Thoracic aorta (tissue), 2 donors: ENCODE data around the gene PARD3B. TPM values are rescaled to one million over a fixed set of nuclear protein-coding genes. Genes with fewer than 3 reads are reported as not detected.
A peak's percentile ranks its signal among the peaks of the same experiment; 100 is the strongest.

ENCODE experiments used
- ATAC-seq: fragments of 150-250 bp; one replicate; pipeline ENCODE4 v1.8.0; 2017; ENCODE audit warnings: low read depth; ENCODE audit not compliant: insufficient number of reproducible peaks, low FRiP score
- DNase-seq: peaks from one replicate; pipeline ENCODE4 v3.0.0-alpha.2; 2020; ENCODE audit warnings: low spot score
- H3K27ac ChIP-seq, 2 donors: fragments of 200-600 bp; sonication (generic); 1 replicate in 1 of 2; 2 replicates in 1 of 2; pipeline ENCODE4 v1.5.1; 2016; ENCODE audit warnings: mild to moderate bottlenecking in 2 of 2, moderate library complexity in 2 of 2
- H3K27me3 ChIP-seq: fragments of 200-600 bp; sonication (generic); replicated peaks from 2 replicates; pipeline ENCODE4 v1.6.0; 2016; ENCODE audit warnings: mild to moderate bottlenecking; ENCODE audit not compliant: insufficient read depth
- H3K36me3 ChIP-seq: fragments of 200-600 bp; sonication (generic); one replicate; pipeline ENCODE4 v1.5.1; 2016
- H3K4me1 ChIP-seq, 2 donors: fragments of 200-600 bp; sonication (generic); 1 replicate in 1 of 2; 2 replicates in 1 of 2; pipeline versions ENCODE4 v1.5.1 to v1.6.0; 2016; ENCODE audit warnings: low read depth in 2 of 2, mild to moderate bottlenecking in 1 of 2; ENCODE audit not compliant: control insufficient read depth in 1 of 2
- H3K4me3 ChIP-seq: fragments of 200-600 bp; sonication (generic); 2 replicates; pipeline ENCODE4 v1.5.1; 2016; ENCODE audit warnings: mild to moderate bottlenecking
- H3K9me3 ChIP-seq: fragments of 200-600 bp; sonication (generic); 2 replicates; pipeline ENCODE4 v1.5.1; 2016
- total RNA-seq, 2 donors: library from RNA; depleted of rRNA; stranded (reverse); fragments of >200 nt; gene quantifications; one replicate each; pipeline versions ENCODE4 v1.1.0 to v1.2.3, GENCODE V29; 2016
- TF ChIP-seq, protein P1 (sequence below): fragments of 200-600 bp; sonication (generic); IDR thresholded peaks from one replicate; pipeline ENCODE4 v1.5.1; 2019; ENCODE audit warnings: antibody characterized with exemption

Gene PARD3B
- total RNA-seq, 2 donors from 2014 or later = 25.7 to 34.5 TPM

DNA sequence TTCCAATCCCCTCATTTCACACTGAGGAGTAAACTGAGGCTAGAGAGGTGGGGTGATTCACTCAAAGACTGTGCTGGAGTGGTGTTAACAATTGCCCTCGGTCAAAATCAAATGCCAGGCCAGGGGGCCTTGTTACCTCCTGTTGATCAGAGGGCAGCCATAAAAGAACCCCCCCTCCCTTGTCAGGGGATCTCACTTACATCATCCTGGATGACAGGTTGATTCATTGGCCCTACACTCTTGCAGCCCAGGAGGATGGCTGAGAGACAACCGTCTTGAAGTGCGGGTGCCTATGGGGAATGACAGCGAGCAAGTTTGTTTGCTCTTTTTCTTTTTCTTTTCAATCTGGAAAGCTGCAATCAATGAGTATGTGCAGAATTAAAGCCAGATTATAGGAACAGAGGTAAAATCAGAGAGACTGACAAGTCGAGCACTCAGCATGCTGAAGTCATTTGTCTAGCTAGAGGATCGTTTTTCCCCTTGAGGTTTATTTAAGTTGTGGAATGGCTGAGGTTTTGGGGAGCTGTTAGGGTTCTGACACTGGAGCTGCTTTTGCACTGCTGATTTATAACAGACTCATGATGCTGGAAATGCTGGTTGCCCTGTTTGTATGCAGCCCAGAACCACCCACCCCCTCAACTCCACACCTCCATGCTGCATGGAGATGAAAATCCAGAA lies 1110.6 kb downstream of the PARD3B start:
- ATAC-seq (no peak), DNase-seq (no peak)
- no peak overlapping the region for H3K4me3 ChIP-seq
- TF ChIP-seq, protein P1, sequence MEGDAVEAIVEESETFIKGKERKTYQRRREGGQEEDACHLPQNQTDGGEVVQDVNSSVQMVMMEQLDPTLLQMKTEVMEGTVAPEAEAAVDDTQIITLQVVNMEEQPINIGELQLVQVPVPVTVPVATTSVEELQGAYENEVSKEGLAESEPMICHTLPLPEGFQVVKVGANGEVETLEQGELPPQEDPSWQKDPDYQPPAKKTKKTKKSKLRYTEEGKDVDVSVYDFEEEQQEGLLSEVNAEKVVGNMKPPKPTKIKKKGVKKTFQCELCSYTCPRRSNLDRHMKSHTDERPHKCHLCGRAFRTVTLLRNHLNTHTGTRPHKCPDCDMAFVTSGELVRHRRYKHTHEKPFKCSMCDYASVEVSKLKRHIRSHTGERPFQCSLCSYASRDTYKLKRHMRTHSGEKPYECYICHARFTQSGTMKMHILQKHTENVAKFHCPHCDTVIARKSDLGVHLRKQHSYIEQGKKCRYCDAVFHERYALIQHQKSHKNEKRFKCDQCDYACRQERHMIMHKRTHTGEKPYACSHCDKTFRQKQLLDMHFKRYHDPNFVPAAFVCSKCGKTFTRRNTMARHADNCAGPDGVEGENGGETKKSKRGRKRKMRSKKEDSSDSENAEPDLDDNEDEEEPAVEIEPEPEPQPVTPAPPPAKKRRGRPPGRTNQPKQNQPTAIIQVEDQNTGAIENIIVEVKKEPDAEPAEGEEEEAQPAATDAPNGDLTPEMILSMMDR = no peak
- no peak overlapping the region for H3K27ac ChIP-seq
- peaks cover 3 to 46% of the 10 kb centered on the region in 2 donors for H3K4me1 ChIP-seq
- H3K36me3 ChIP-seq = no peaks in the 10 kb centered on the region
- no peaks in the 10 kb centered on the region for H3K27me3 ChIP-seq
- no peaks in the 10 kb centered on the region for H3K9me3 ChIP-seq

- Histone ChIP-seq H3K36me3 (no peaks in the 10 kb centered on the region), H3K4me3 (no peak overlapping the region), H3K9me3 (no peaks in the 10 kb centered on the region), H3K27me3 (no peaks in the 10 kb centered on the region), H3K27ac (no peak overlapping the region), H3K4me1 (peaks cover 3 to 47% of the 10 kb centered on the region in 2 donors)
- DNase-seq (no peak), ATAC-seq (no peak)
- TF ChIP-seq, protein P1 = no peak
Measured at GRCh38 chr2:205656461-205656860, 1111.2 kb downstream of the PARD3B start.

DNA sequence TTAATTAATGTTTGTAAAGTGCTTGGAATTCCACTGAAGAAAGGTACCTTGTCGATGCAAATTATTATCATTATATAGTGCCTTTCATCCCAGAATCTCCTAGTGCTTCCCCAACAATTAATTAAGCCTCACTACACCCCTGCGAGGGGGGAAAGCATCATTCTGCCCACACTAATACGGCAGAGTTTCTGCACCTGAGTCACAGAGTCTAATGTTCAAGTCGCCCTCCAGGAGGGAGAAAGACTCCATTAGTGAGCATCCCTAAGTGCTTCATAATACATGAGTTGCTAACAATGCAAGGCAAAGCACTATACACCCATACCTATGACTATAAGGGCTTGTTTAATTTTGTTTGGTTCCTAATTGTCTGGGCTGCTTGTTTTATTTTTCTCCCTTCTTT lies 1111.7 kb downstream of the PARD3B start:
- no peak overlapping the region for H3K4me3 ChIP-seq
- no peaks in the 10 kb centered on the region for H3K9me3 ChIP-seq
- TF ChIP-seq, protein P1 = no peak
- peaks cover 3 to 47% of the 10 kb centered on the region in 2 donors for H3K4me1 ChIP-seq
- ATAC-seq (no peak), DNase-seq (no peak)
- peak overlapping the region in 1 of 2 donors; percentile 12 for H3K27ac ChIP-seq
- H3K36me3 ChIP-seq = no peaks in the 10 kb centered on the region
- H3K27me3 ChIP-seq = no peaks in the 10 kb centered on the region

DNA sequence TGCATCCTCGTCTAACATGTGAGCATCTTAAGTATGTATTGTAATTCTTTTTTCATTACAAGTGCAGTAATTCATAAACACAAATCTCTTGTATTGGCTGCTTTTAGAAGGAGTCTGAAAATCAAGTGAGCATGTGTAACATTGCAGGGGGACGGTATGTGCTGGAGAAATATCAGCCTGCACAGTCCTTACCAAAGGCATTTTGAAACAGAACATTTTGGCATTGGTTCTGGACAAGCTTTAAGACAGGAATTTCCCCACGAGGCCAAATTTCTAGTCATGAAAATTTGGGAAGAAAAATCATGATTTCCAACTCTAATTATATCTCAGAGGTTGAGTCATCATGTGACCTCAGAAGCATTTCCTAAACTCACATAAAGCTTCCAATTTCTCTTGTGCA lies 1112.3 kb downstream of the PARD3B start:
- no peaks in the 10 kb centered on the region for H3K27me3 ChIP-seq
- DNase-seq = no peak
- H3K36me3 ChIP-seq = no peaks in the 10 kb centered on the region
- no peaks in the 10 kb centered on the region for H3K9me3 ChIP-seq
- peak; percentile 50 for ATAC-seq
- H3K27ac ChIP-seq = no peak overlapping the region
- TF ChIP-seq, protein P1 = no peak
- peaks cover 3 to 47% of the 10 kb centered on the region in 2 donors for H3K4me1 ChIP-seq
- H3K4me3 ChIP-seq = no peak overlapping the region

GRCh38 chr2:205658068-205658467 lies 1112.8 kb downstream of the PARD3B start:
- Histone ChIP-seq H3K36me3 (no peaks in the 10 kb centered on the region), H3K9me3 (no peaks in the 10 kb centered on the region), H3K4me1 (peaks cover 3 to 47% of the 10 kb centered on the region in 2 donors), H3K27ac (no peak overlapping the region), H3K27me3 (no peaks in the 10 kb centered on the region), H3K4me3 (no peak overlapping the region)
- TF ChIP-seq, protein P1 = no peak
- ATAC-seq (no peak), DNase-seq (no peak)
